ENCODE data around the gene CD207. TPM values are rescaled to one million over a fixed set of nuclear protein-coding genes. Genes with fewer than 3 reads are reported as not detected.

The CD207 gene
- total RNA-seq, 1 experiment from 2014 or later, result 0.16 TPM

DNA sequence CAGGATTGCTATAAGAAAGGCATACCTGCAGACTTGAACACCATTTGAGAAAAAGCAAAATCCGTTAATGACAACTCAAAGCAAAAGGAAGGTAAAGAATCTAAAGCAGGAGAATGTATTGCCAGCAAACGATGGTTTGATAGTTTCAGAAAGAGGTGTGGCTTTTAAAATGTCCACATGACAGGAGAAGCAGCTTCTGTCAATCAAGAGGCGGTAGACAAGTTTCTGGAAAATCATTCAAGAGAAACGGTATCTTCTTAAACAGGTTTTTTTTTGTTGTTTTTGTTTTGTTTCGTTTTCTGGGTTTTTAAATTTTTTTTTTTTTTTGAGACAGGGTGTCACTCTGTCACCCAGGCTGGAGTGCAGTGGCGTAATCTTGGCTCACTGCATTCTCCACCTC is 29.0 kb downstream of the CD207 start:
- Histone ChIP-seq H3K9me3 (no peaks in the 10 kb centered on the region), H3K4me3 (ENCODE audit: low read depth, low read length) (no peak overlapping the region), H3K4me1 (no peaks in the 10 kb centered on the region), H3K36me3 (ENCODE audit: control insufficient read depth, insufficient read depth, low read length) (no peaks in the 10 kb centered on the region), H3K27me3 (replicated peaks; ENCODE audit: control insufficient read depth, insufficient read depth, low read length) (no peaks in the 10 kb centered on the region)
- Mint-ChIP-seq H3K4me3 (ENCODE audit: unreplicated experiment) (no peak overlapping the region), H3K4me1 (ENCODE audit: low read depth, unreplicated experiment) (no peaks in the 10 kb centered on the region), H3K36me3 (ENCODE audit: insufficient read depth, unreplicated experiment) (no peaks in the 10 kb centered on the region), H3K27ac (ENCODE audit: unreplicated experiment) (no peak overlapping the region), H3K9me3 (ENCODE audit: unreplicated experiment) (no peaks in the 10 kb centered on the region), H3K27me3 (ENCODE audit: insufficient read depth, unreplicated experiment) (peaks cover 6% of the 10 kb centered on the region)
- DNase-seq, result no peak
- ChIA-PET CTCF (no interaction called here), POLR2A (no interaction called here)
- intact Hi-C loops (cut with micrococcal nuclease; ENCODE audit: unreplicated experiment), result no loop called here
- TF ChIP-seq, protein P1, sequence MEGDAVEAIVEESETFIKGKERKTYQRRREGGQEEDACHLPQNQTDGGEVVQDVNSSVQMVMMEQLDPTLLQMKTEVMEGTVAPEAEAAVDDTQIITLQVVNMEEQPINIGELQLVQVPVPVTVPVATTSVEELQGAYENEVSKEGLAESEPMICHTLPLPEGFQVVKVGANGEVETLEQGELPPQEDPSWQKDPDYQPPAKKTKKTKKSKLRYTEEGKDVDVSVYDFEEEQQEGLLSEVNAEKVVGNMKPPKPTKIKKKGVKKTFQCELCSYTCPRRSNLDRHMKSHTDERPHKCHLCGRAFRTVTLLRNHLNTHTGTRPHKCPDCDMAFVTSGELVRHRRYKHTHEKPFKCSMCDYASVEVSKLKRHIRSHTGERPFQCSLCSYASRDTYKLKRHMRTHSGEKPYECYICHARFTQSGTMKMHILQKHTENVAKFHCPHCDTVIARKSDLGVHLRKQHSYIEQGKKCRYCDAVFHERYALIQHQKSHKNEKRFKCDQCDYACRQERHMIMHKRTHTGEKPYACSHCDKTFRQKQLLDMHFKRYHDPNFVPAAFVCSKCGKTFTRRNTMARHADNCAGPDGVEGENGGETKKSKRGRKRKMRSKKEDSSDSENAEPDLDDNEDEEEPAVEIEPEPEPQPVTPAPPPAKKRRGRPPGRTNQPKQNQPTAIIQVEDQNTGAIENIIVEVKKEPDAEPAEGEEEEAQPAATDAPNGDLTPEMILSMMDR (IDR thresholded peaks at IDR 0.05; ENCODE audit: insufficient read depth in 1 of 2, low read depth in 1 of 2, low read length in 1 of 2, severe bottlenecking in 1 of 2, unreplicated experiment in 1 of 2), result no peak
- no TSS peak for BruUV-seq (replicated peaks)

DNA sequence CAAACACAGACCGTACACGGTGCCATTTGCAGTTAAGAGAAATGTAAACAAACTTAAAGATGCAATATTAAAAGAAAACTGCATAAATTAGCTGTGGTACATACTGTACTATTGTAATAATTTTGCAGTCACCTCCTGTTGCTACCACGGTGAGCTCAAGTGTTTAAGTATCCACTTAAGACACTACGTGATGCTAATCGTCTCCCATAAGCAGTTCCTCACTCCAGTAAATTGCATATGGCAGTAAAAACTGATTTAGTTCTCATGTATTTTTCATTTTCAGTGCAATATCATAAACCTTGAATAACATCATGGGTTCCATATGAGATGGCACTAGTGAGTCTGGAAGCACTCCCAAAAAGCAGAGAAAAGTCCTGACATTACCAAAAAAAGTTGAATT is 29.6 kb downstream of the CD207 start:
- no peaks in the 10 kb centered on the region for H3K9me3 Mint-ChIP-seq (ENCODE audit: unreplicated experiment)
- H3K36me3 ChIP-seq (ENCODE audit: control insufficient read depth, insufficient read depth, low read length), result no peaks in the 10 kb centered on the region
- H3K4me1 Mint-ChIP-seq (ENCODE audit: low read depth, unreplicated experiment), result no peaks in the 10 kb centered on the region
- H3K27me3 ChIP-seq (replicated peaks; ENCODE audit: control insufficient read depth, insufficient read depth, low read length), result no peaks in the 10 kb centered on the region
- no peaks in the 10 kb centered on the region for H3K36me3 Mint-ChIP-seq (ENCODE audit: insufficient read depth, unreplicated experiment)
- ChIA-PET CTCF (no interaction called here), POLR2A (no interaction called here)
- H3K27ac Mint-ChIP-seq (ENCODE audit: unreplicated experiment), result no peak overlapping the region
- intact Hi-C loops (cut with micrococcal nuclease; ENCODE audit: unreplicated experiment), result no loop called here
- H3K9me3 ChIP-seq, result no peaks in the 10 kb centered on the region
- H3K27me3 Mint-ChIP-seq (ENCODE audit: insufficient read depth, unreplicated experiment), result peaks cover 6% of the 10 kb centered on the region
- no TSS peak for BruUV-seq (replicated peaks)
- H3K4me1 ChIP-seq, result no peaks in the 10 kb centered on the region
- DNase-seq, result no peak
- no peak overlapping the region for H3K4me3 Mint-ChIP-seq (ENCODE audit: unreplicated experiment)
- no peak overlapping the region for H3K4me3 ChIP-seq (ENCODE audit: low read depth, low read length)
- TF ChIP-seq, protein P1 (IDR thresholded peaks at IDR 0.05; ENCODE audit: insufficient read depth in 1 of 2, low read depth in 1 of 2, low read length in 1 of 2, severe bottlenecking in 1 of 2, unreplicated experiment in 1 of 2), result no peak

GRCh38 chr2:70801607-70802263 is 33.9 kb downstream of the CD207 start:
- DNase-seq, result no peak
- no peak overlapping the region for H3K4me3 ChIP-seq (ENCODE audit: low read depth, low read length)
- ChIA-PET CTCF (no interaction called here), POLR2A (no interaction called here)
- peaks cover 6% of the 10 kb centered on the region; the same call in 1 of the 2 replicates for H3K9me3 ChIP-seq
- no peak overlapping the region for H3K4me3 Mint-ChIP-seq (ENCODE audit: unreplicated experiment)
- no peaks in the 10 kb centered on the region for H3K36me3 ChIP-seq (ENCODE audit: control insufficient read depth, insufficient read depth, low read length)
- no peaks in the 10 kb centered on the region for H3K4me1 ChIP-seq
- no peak overlapping the region for H3K27ac Mint-ChIP-seq (ENCODE audit: unreplicated experiment)
- intact Hi-C loops (cut with micrococcal nuclease; ENCODE audit: unreplicated experiment), result no loop called here
- peaks cover 3% of the 10 kb centered on the region for H3K27me3 Mint-ChIP-seq (ENCODE audit: insufficient read depth, unreplicated experiment)
- TF ChIP-seq, protein P1 (IDR thresholded peaks at IDR 0.05; ENCODE audit: insufficient read depth in 1 of 2, low read depth in 1 of 2, low read length in 1 of 2, severe bottlenecking in 1 of 2, unreplicated experiment in 1 of 2), result no peak
- BruUV-seq (replicated peaks), result no TSS peak
- H3K36me3 Mint-ChIP-seq (ENCODE audit: insufficient read depth, unreplicated experiment), result no peaks in the 10 kb centered on the region
- H3K9me3 Mint-ChIP-seq (ENCODE audit: unreplicated experiment), result peaks cover 11% of the 10 kb centered on the region
- no peaks in the 10 kb centered on the region for H3K4me1 Mint-ChIP-seq (ENCODE audit: low read depth, unreplicated experiment)
- no peaks in the 10 kb centered on the region for H3K27me3 ChIP-seq (replicated peaks; ENCODE audit: control insufficient read depth, insufficient read depth, low read length)
